Astrocyte (in vitro differentiated cells and primary cell): ENCODE data around the gene SCN1B. TPM values are rescaled to one million over a fixed set of nuclear protein-coding genes. Genes with fewer than 3 reads are reported as not detected.

Source experiments
- DNase-seq: peaks from one replicate; pipeline ENCODE4 v3.0.0-alpha.2; 2010; ENCODE audit warnings: low read depth
- FAIRE-seq: peaks from 2 replicates; lab custom pipeline; 2011; peaks lifted over from hg19 to GRCh38; lab: Jason Lieb, UNC
- H2AFZ ChIP-seq: 2 replicates; pipeline ENCODE4 v1.6.0; 2012; ENCODE audit warnings: low read depth, low read length, inconsistent platforms
- H3K27ac ChIP-seq: 2 replicates; pipeline ENCODE4 v1.5.1; 2011; ENCODE audit warnings: low read depth, low read length, inconsistent platforms
- H3K27me3 ChIP-seq: 2 replicates; pipeline ENCODE4 v1.6.0; 2011; ENCODE audit warnings: low read length, inconsistent platforms; ENCODE audit not compliant: insufficient read depth
- H3K36me3 ChIP-seq: 2 replicates; pipeline ENCODE4 v1.5.1; 2011; ENCODE audit warnings: low read length, inconsistent platforms; ENCODE audit not compliant: insufficient read depth
- H3K4me1 ChIP-seq: 2 replicates; pipeline ENCODE4 v1.5.1; 2011; ENCODE audit warnings: low read length, inconsistent platforms; ENCODE audit not compliant: insufficient read depth
- H3K4me2 ChIP-seq: 2 replicates; pipeline ENCODE4 v1.6.0; 2012; ENCODE audit warnings: low read length, inconsistent platforms
- H3K4me3 ChIP-seq: 2 replicates; pipeline ENCODE4 v1.5.1; 2011; ENCODE audit warnings: low read depth, mild to moderate bottlenecking, low read length, inconsistent platforms; ENCODE audit not compliant: insufficient read depth
- H3K79me2 ChIP-seq: 2 replicates; pipeline ENCODE4 v1.6.0; 2012; ENCODE audit warnings: mild to moderate bottlenecking, low read length, inconsistent platforms; ENCODE audit not compliant: insufficient read depth
- H3K9ac ChIP-seq: 2 replicates; pipeline ENCODE4 v1.6.0; 2012; ENCODE audit warnings: mild to moderate bottlenecking, low read length, inconsistent platforms
- H3K9me3 ChIP-seq: 2 replicates; pipeline ENCODE4 v1.5.1; 2012; ENCODE audit warnings: low read depth, mild to moderate bottlenecking, low read length, inconsistent platforms; ENCODE audit not compliant: insufficient read depth
- H4K20me1 ChIP-seq: 2 replicates; pipeline ENCODE4 v1.6.0; 2012; ENCODE audit warnings: low read length, inconsistent platforms; ENCODE audit not compliant: insufficient read depth
- H3K27ac Mint-ChIP-seq: one replicate; pipeline ENCODE4 v1.8.0; 2021; ENCODE audit warnings: mild to moderate bottlenecking, mixed read lengths; ENCODE audit not compliant: unreplicated experiment
- H3K27me3 Mint-ChIP-seq: one replicate; pipeline ENCODE4 v1.8.0; 2021; ENCODE audit warnings: low read depth, mixed read lengths; ENCODE audit not compliant: unreplicated experiment
- H3K36me3 Mint-ChIP-seq: one replicate; pipeline ENCODE4 v1.8.0; 2021; ENCODE audit warnings: low read depth, mixed read lengths; ENCODE audit not compliant: unreplicated experiment
- H3K4me1 Mint-ChIP-seq: one replicate; pipeline ENCODE4 v1.8.0; 2021; ENCODE audit warnings: low read depth, mixed read lengths; ENCODE audit not compliant: unreplicated experiment
- H3K4me3 Mint-ChIP-seq: one replicate; pipeline ENCODE4 v1.8.0; 2021; ENCODE audit warnings: mild to moderate bottlenecking, moderate library complexity, mixed read lengths; ENCODE audit not compliant: unreplicated experiment
- H3K9me3 Mint-ChIP-seq: one replicate; pipeline ENCODE4 v1.8.0; 2021; ENCODE audit warnings: mild to moderate bottlenecking, mixed read lengths; ENCODE audit not compliant: unreplicated experiment
- CTCF ChIP-seq: IDR thresholded peaks from 2 replicates; pipeline ENCODE4 v1.5.1; 2011; ENCODE audit warnings: low read depth, mild to moderate bottlenecking, inconsistent platforms, low read length, moderate library complexity; ENCODE audit not compliant: insufficient read depth
- EZH2 ChIP-seq: IDR thresholded peaks from 2 replicates; pipeline ENCODE4 v1.6.1; 2012; ENCODE audit warnings: mild to moderate bottlenecking, low read length, inconsistent platforms; ENCODE audit not compliant: insufficient read depth
- total RNA-seq: library from RNA; stranded (reverse); gene quantifications from 2 replicates; pipeline ENCODE4 v1.2.1, GENCODE V29; 2021

Gene SCN1B
- total RNA-seq, 1 donor from 2014 or later, result 3.0 TPM

- H3K9me3 ChIP-seq, result no peaks in the 10 kb centered on the region
- peak overlapping the region; percentile 58 for H3K9ac ChIP-seq
- no peak overlapping the region for H3K27ac Mint-ChIP-seq
Measured at GRCh38 chr19:35029737-35030256, 473 bp upstream of the SCN1B start.

GRCh38 chr19:35031072-35031881, 1.0 kb downstream of the SCN1B start:
- no peak for TF ChIP-seq CTCF
- no peak for TF ChIP-seq EZH2
- no peaks in the 10 kb centered on the region for H3K9me3 ChIP-seq
- peaks cover 34% of the 10 kb centered on the region for H4K20me1 ChIP-seq
- H3K4me1 ChIP-seq, result peaks cover 10% of the 10 kb centered on the region
- no peak for FAIRE-seq
- H3K27ac ChIP-seq, result no peak overlapping the region
- peak; percentile 14 for DNase-seq
- H3K9ac ChIP-seq, result peak overlapping the region; percentile 58
- H2AFZ ChIP-seq, result peak overlapping the region; percentile 41
- H3K27me3 ChIP-seq, result peaks cover 2% of the 10 kb centered on the region
- H3K79me2 ChIP-seq, result no peaks in the 10 kb centered on the region
- H3K36me3 ChIP-seq, result no peaks in the 10 kb centered on the region
- Mint-ChIP-seq H3K9me3 (peaks cover 4% of the 10 kb centered on the region), H3K27me3 (peaks cover 28% of the 10 kb centered on the region), H3K4me3 (peak overlapping the region; percentile 88), H3K27ac (peak overlapping the region; percentile 79), H3K36me3 (peaks cover 17% of the 10 kb centered on the region), H3K4me1 (no peaks in the 10 kb centered on the region)
- peak overlapping the region; percentile 95 for H3K4me2 ChIP-seq
- H3K4me3 ChIP-seq, result peak overlapping the region; percentile 54

More at GRCh38 chr19:35029737-35030256, 473 bp upstream of the SCN1B start:
- Histone ChIP-seq H3K36me3 (no peaks in the 10 kb centered on the region), H3K4me2 (peak overlapping the region; percentile 95), H3K27me3 (peaks cover 2% of the 10 kb centered on the region), H3K79me2 (no peaks in the 10 kb centered on the region), H3K27ac (no peak overlapping the region), H2AFZ (no peak overlapping the region), H3K4me1 (peaks cover 10% of the 10 kb centered on the region), H4K20me1 (peaks cover 38% of the 10 kb centered on the region), H3K4me3 (peak overlapping the region; percentile 37)
- Mint-ChIP-seq H3K27me3 (peaks cover 28% of the 10 kb centered on the region), H3K4me1 (no peaks in the 10 kb centered on the region), H3K4me3 (peak overlapping the region; percentile 50), H3K36me3 (peaks cover 19% of the 10 kb centered on the region), H3K9me3 (peaks cover 4% of the 10 kb centered on the region)
- DNase-seq, result no peak
- no peak for FAIRE-seq
- TF ChIP-seq EZH2 (no peak), CTCF (no peak)
